Kidney epithelial cell (primary cell): ENCODE measurements around the gene TXNRD1. TPM values are rescaled to one million over a fixed set of nuclear protein-coding genes. Genes with fewer than 3 reads are reported as not detected.

Experiments
- DNase-seq: peaks from one replicate; pipeline ENCODE4 v3.0.0-alpha.2; 2010; ENCODE audit warnings: low read depth
- H3K27me3 ChIP-seq: 2 replicates; pipeline ENCODE4 v1.6.0; 2011; ENCODE audit warnings: low read length; ENCODE audit not compliant: control insufficient read depth, insufficient read depth
- H3K36me3 ChIP-seq: 2 replicates; pipeline ENCODE4 v1.5.1; 2011; ENCODE audit warnings: low read length; ENCODE audit not compliant: control insufficient read depth, insufficient read depth
- H3K4me3 ChIP-seq: 2 replicates; pipeline ENCODE4 v1.5.1; 2011; ENCODE audit warnings: low read depth, mild to moderate bottlenecking, control low read depth, low read length
- total RNA-seq: library from RNA; depleted of rRNA; stranded (reverse); fragments of >200 nt; gene quantifications from 2 replicates; pipeline ENCODE4 v1.2.3, GENCODE V29; 2015
- TF ChIP-seq, protein P1 (sequence below): IDR thresholded peaks from 2 replicates; pipeline ENCODE4 v1.5.1; 2011; ENCODE audit warnings: mild to moderate bottlenecking, moderate library complexity, low read length, control low read depth, inconsistent platforms; ENCODE audit not compliant: insufficient read depth, poor library complexity, severe bottlenecking

TXNRD1 gene
- total RNA-seq, 1 donor from 2014 or later = 100 TPM

DNA sequence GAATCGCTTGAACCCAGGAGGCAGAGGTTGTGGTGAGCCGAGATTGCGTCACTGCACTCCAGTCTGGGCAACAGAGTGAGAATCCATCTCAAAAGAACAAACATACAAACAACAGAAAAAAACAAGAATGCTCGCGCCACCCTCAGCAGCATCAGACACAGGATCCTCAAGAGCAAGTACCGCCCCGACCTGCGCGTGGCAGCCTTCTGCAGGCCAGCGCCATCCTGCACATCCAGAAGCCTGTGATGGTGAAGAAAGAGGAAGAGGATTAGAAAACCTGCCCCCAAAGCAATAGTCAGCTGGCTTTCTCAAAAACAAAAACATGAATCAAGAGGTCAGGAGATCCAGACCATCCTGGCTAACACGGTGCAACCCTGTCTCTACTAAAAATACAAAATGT, 57.9 kb downstream of the TXNRD1 start:
- no peak for DNase-seq
- Histone ChIP-seq H3K36me3 (no peaks in the 10 kb centered on the region), H3K4me3 (no peak overlapping the region), H3K27me3 (no peaks in the 10 kb centered on the region)
- TF ChIP-seq, protein P1, sequence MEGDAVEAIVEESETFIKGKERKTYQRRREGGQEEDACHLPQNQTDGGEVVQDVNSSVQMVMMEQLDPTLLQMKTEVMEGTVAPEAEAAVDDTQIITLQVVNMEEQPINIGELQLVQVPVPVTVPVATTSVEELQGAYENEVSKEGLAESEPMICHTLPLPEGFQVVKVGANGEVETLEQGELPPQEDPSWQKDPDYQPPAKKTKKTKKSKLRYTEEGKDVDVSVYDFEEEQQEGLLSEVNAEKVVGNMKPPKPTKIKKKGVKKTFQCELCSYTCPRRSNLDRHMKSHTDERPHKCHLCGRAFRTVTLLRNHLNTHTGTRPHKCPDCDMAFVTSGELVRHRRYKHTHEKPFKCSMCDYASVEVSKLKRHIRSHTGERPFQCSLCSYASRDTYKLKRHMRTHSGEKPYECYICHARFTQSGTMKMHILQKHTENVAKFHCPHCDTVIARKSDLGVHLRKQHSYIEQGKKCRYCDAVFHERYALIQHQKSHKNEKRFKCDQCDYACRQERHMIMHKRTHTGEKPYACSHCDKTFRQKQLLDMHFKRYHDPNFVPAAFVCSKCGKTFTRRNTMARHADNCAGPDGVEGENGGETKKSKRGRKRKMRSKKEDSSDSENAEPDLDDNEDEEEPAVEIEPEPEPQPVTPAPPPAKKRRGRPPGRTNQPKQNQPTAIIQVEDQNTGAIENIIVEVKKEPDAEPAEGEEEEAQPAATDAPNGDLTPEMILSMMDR = no peak

DNA sequence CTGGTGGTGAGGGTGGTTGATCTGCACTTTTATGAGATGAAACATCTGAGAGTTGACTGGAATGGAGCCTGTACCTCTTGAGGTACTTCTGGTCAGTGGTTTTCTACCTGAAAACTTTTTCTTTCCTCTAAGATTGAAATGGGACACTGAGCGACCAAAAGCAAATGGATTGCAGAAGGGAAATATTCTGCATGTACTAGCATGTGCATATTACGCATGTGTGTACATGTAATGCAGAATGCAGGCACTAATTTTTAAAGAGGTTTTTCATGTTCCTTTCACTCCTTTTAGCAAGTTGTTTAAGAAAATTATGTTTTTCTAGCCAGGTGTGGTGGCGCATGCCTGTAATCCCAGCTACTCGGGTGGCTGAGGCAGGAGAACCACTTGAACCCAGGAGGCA, 59.2 kb downstream of the TXNRD1 start:
- H3K27me3 ChIP-seq = no peaks in the 10 kb centered on the region
- no peak for DNase-seq
- H3K4me3 ChIP-seq = no peak overlapping the region
- TF ChIP-seq, protein P1 = no peak
- no peaks in the 10 kb centered on the region for H3K36me3 ChIP-seq

DNA sequence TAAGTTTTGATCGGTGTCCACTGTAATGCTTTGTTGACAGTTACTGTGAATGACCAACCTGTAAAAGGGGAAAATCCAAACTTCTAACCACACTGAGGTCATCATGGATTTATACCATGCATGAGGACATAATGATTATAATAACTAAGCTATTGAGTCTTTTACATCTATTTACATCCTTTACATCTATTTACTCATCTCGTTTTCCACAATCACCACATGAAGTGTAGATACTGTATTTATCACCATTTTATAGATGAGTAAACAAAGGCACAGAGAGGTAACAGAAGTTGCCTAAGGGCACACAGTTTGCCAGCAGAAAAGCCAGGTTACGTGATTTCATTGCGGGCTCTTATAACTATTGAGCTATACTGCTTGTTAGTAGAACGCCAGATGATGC, 60.1 kb downstream of the TXNRD1 start:
- H3K36me3 ChIP-seq = no peaks in the 10 kb centered on the region
- H3K4me3 ChIP-seq = no peak overlapping the region
- H3K27me3 ChIP-seq = no peaks in the 10 kb centered on the region
- no peak for DNase-seq
- TF ChIP-seq, protein P1 = no peak

DNA sequence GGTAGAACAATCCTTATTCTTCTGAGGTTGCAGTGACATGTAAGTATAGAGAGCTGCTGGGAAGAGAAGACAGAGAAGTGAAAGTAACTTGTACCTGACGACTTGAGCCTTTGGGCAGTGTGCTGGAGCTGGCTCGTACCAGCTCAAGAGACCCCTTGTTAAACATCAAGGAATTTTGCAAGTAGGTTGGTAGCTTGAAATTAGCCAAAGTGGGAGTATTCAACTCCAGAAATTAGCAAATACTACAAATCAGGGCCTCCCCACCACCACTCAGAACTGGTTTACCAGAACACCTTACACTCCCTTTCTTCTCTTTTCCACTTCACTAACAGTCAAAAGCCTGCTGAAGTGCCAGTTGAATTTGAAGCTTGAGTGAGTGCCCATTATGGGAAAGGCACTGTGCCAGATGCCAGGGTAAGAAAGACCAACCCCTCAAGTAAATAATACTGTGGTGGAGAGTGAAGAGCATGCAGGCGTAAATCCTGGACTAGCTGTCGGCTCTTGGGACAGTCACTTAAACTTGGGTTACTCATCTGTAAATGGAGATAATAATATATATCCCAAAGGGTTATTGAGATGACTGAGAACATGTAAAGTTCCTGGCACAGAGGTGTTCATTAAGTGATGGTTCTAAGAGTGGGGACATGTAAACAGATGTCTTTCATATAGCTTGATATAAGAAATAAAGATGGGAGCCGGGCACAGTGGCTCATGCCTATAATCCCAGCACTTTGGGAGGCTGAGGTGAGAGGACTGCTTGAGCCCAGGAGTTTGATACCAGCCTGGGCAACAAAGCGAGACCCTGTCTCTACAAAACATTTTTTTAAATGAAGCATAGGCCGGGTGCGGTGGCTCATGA, 60.9 kb downstream of the TXNRD1 start:
- Histone ChIP-seq H3K36me3 (no peaks in the 10 kb centered on the region), H3K27me3 (no peaks in the 10 kb centered on the region), H3K4me3 (peak overlapping the region; percentile 17)
- DNase-seq = no peak
- TF ChIP-seq, protein P1 = no peak

DNA sequence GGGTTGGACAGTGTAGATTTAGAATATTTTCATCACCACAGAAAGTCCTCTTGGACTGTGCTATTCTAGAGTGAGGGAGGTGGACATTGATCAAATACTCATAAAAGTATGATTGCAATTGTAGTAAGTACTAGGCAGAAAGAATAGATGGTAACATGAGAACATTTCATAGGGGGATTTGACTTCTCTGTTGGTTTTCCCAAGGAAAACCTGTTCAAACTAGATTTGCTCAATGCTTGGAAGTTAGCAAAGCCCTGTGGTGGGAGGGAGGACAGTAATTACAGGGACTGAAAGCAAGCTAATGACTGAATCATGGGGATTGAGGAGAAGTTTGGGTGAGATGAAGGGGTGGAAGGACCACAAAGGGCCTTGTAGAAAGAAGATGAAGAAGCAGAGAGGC, 63.6 kb downstream of the TXNRD1 start:
- TF ChIP-seq, protein P1 = no peak
- no peaks in the 10 kb centered on the region for H3K36me3 ChIP-seq
- H3K4me3 ChIP-seq = no peak overlapping the region

DNA sequence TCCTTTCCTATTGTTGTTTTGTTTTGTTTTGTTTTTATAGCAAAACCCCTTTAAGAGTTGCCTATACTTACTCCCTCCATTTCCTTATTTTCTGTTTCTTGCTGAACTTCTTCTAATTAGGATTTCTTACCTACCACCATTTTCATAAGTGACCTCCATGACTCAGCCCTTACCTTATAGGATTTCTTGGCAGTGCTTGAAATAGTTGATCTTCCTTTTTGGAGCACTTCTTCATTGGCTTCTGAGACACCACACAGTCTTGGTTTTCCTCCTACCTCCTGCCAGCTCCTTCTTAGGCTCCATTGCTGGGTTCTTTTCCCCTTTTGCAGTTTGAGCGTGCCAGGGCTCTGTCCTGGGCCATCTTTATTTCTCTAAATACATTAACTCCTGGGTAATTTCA, 64.5 kb downstream of the TXNRD1 start:
- TF ChIP-seq, protein P1 = no peak
- Histone ChIP-seq H3K27me3 (no peaks in the 10 kb centered on the region), H3K4me3 (no peak overlapping the region), H3K36me3 (no peaks in the 10 kb centered on the region)
- no peak for DNase-seq

More for the DNA sequence above, 63.6 kb downstream of the TXNRD1 start:
- no peaks in the 10 kb centered on the region for H3K27me3 ChIP-seq
- no peak for DNase-seq
